Measurements from ENCODE around the gene PPP1R13B.

Gene PPP1R13B

GRCh38 chr14:103729496-103730448, 117.6 kb downstream of the PPP1R13B start:
- DNase-seq (ENCODE audit: low spot score in 2 of 2) (no peak), ATAC-seq (ENCODE audit: low read depth) (no peak)
- no peaks in the 10 kb centered on the region for H3K9me3 Mint-ChIP-seq
- H3K4me1 Mint-ChIP-seq, result no peaks in the 10 kb centered on the region
- no peak overlapping the region for H3K27ac Mint-ChIP-seq
- no peaks in the 10 kb centered on the region for H3K27me3 Mint-ChIP-seq
- H3K36me3 Mint-ChIP-seq, result peaks cover 10% of the 10 kb centered on the region
- H3K4me3 Mint-ChIP-seq, result no peak overlapping the region

GRCh38 chr14:103728721-103729120, 118.7 kb downstream of the PPP1R13B start:
- Mint-ChIP-seq H3K4me3 (no peak overlapping the region), H3K27me3 (no peaks in the 10 kb centered on the region), H3K4me1 (no peaks in the 10 kb centered on the region), H3K9me3 (no peaks in the 10 kb centered on the region), H3K36me3 (peaks cover 10% of the 10 kb centered on the region), H3K27ac (no peak overlapping the region)
- DNase-seq (ENCODE audit: low spot score in 2 of 2) (no peak), ATAC-seq (ENCODE audit: low read depth) (no peak)

- DNase-seq (ENCODE audit: low spot score in 2 of 2) (no peak), ATAC-seq (ENCODE audit: low read depth) (no peak)
- peaks cover 10% of the 10 kb centered on the region for H3K36me3 Mint-ChIP-seq
- H3K27me3 Mint-ChIP-seq, result no peaks in the 10 kb centered on the region
- H3K4me3 Mint-ChIP-seq, result no peak overlapping the region
- H3K4me1 Mint-ChIP-seq, result no peaks in the 10 kb centered on the region
- no peaks in the 10 kb centered on the region for H3K9me3 Mint-ChIP-seq
- H3K27ac Mint-ChIP-seq, result no peak overlapping the region
These were observed 119.2 kb downstream of the PPP1R13B start for GRCh38 chr14:103728141-103728540.

GRCh38 chr14:103727313-103727980, 119.9 kb downstream of the PPP1R13B start:
- Mint-ChIP-seq H3K4me3 (no peak overlapping the region), H3K4me1 (no peaks in the 10 kb centered on the region), H3K36me3 (peaks cover 10% of the 10 kb centered on the region), H3K27me3 (no peaks in the 10 kb centered on the region), H3K27ac (no peak overlapping the region), H3K9me3 (no peaks in the 10 kb centered on the region)
- ATAC-seq (ENCODE audit: low read depth), result no peak
- no peak for DNase-seq (ENCODE audit: low spot score in 2 of 2)

- Mint-ChIP-seq H3K27ac (no peak overlapping the region), H3K4me3 (no peak overlapping the region), H3K27me3 (no peaks in the 10 kb centered on the region), H3K36me3 (peaks cover 10% of the 10 kb centered on the region), H3K4me1 (no peaks in the 10 kb centered on the region), H3K9me3 (no peaks in the 10 kb centered on the region)
- no peak for ATAC-seq (ENCODE audit: low read depth)
- DNase-seq (ENCODE audit: low spot score in 2 of 2), result no peak
These were observed 120.9 kb downstream of the PPP1R13B start for GRCh38 chr14:103726474-103726873.

- ATAC-seq (ENCODE audit: low read depth) (no peak), DNase-seq (ENCODE audit: low spot score in 2 of 2) (no peak)
- no peaks in the 10 kb centered on the region for H3K4me1 Mint-ChIP-seq
- H3K36me3 Mint-ChIP-seq, result peaks cover 10% of the 10 kb centered on the region
- no peaks in the 10 kb centered on the region for H3K9me3 Mint-ChIP-seq
- no peaks in the 10 kb centered on the region for H3K27me3 Mint-ChIP-seq
- no peak overlapping the region for H3K27ac Mint-ChIP-seq
- no peak overlapping the region for H3K4me3 Mint-ChIP-seq
These were observed 121.5 kb downstream of the PPP1R13B start for GRCh38 chr14:103725739-103726395.

GRCh38 chr14:103725001-103725682, 122.2 kb downstream of the PPP1R13B start:
- ATAC-seq (ENCODE audit: low read depth), result no peak

GRCh38 chr14:103724116-103724515, 123.3 kb downstream of the PPP1R13B start:
- Mint-ChIP-seq H3K4me1 (peaks cover 3% of the 10 kb centered on the region), H3K36me3 (peaks cover 4% of the 10 kb centered on the region), H3K9me3 (no peaks in the 10 kb centered on the region), H3K27ac (no peak overlapping the region), H3K27me3 (no peaks in the 10 kb centered on the region), H3K4me3 (no peak overlapping the region)
- DNase-seq (ENCODE audit: low spot score in 2 of 2), result no peak
- ATAC-seq (ENCODE audit: low read depth), result no peak

More at GRCh38 chr14:103725001-103725682, 122.2 kb downstream of the PPP1R13B start:
- Mint-ChIP-seq H3K36me3 (peaks cover 10% of the 10 kb centered on the region), H3K4me1 (peaks cover under 1% of the 10 kb centered on the region), H3K4me3 (no peak overlapping the region), H3K27ac (no peak overlapping the region), H3K9me3 (no peaks in the 10 kb centered on the region), H3K27me3 (no peaks in the 10 kb centered on the region)
- DNase-seq (ENCODE audit: low spot score in 2 of 2), result no peak

- Mint-ChIP-seq H3K9me3 (no peaks in the 10 kb centered on the region), H3K27me3 (no peaks in the 10 kb centered on the region), H3K4me1 (peaks cover 5% of the 10 kb centered on the region), H3K4me3 (no peak overlapping the region), H3K27ac (no peak overlapping the region), H3K36me3 (peaks cover under 1% of the 10 kb centered on the region)
- DNase-seq (ENCODE audit: low spot score in 2 of 2) (no peak), ATAC-seq (ENCODE audit: low read depth) (no peak)
These were observed 123.7 kb downstream of the PPP1R13B start for GRCh38 chr14:103723748-103724081.

GRCh38 chr14:103721334-103722120, 125.8 kb downstream of the PPP1R13B start:
- no peaks in the 10 kb centered on the region for H3K27me3 Mint-ChIP-seq

GRCh38 chr14:103719751-103720150, 127.6 kb downstream of the PPP1R13B start:
- Mint-ChIP-seq H3K4me1 (peaks cover 21% of the 10 kb centered on the region), H3K36me3 (no peaks in the 10 kb centered on the region), H3K4me3 (no peak overlapping the region), H3K27ac (no peak overlapping the region), H3K9me3 (no peaks in the 10 kb centered on the region), H3K27me3 (no peaks in the 10 kb centered on the region)
- ATAC-seq (ENCODE audit: low read depth) (no peak), DNase-seq (ENCODE audit: low spot score in 2 of 2) (no peak)

More at GRCh38 chr14:103721334-103722120, 125.8 kb downstream of the PPP1R13B start:
- Mint-ChIP-seq H3K27ac (no peak overlapping the region), H3K4me3 (no peak overlapping the region), H3K36me3 (no peaks in the 10 kb centered on the region), H3K4me1 (peaks cover 18% of the 10 kb centered on the region), H3K9me3 (no peaks in the 10 kb centered on the region)
- DNase-seq (ENCODE audit: low spot score in 2 of 2) (no peak), ATAC-seq (ENCODE audit: low read depth) (no peak)

- DNase-seq (ENCODE audit: low spot score in 2 of 2) (no peak), ATAC-seq (ENCODE audit: low read depth) (no peak)
- Mint-ChIP-seq H3K27me3 (no peaks in the 10 kb centered on the region), H3K27ac (no peak overlapping the region), H3K9me3 (no peaks in the 10 kb centered on the region), H3K36me3 (no peaks in the 10 kb centered on the region), H3K4me1 (peaks cover 24% of the 10 kb centered on the region), H3K4me3 (no peak overlapping the region)
These were observed 128.8 kb downstream of the PPP1R13B start for GRCh38 chr14:103718572-103718971.

- Mint-ChIP-seq H3K4me1 (peaks cover 24% of the 10 kb centered on the region), H3K4me3 (peak overlapping the region; percentile 82)
These were observed 130.4 kb downstream of the PPP1R13B start for GRCh38 chr14:103716899-103717411.

More at GRCh38 chr14:103716899-103717411, 130.4 kb downstream of the PPP1R13B start:
- ATAC-seq (ENCODE audit: low read depth), result no peak
- DNase-seq (ENCODE audit: low spot score in 2 of 2), result no peak
- H3K27me3 Mint-ChIP-seq, result no peaks in the 10 kb centered on the region
- H3K36me3 Mint-ChIP-seq, result no peaks in the 10 kb centered on the region
- no peaks in the 10 kb centered on the region for H3K9me3 Mint-ChIP-seq
- no peak overlapping the region for H3K27ac Mint-ChIP-seq

Measured in memory B cell (primary cell).